Measurements from ENCODE around the gene ULK4.

Gene ULK4

GRCh38 chr3:41503998-41504623, 457.8 kb downstream of the ULK4 start:
- Histone ChIP-seq H3K4me1 (ENCODE audit: control insufficient read depth in 1 of 2, insufficient read depth in 1 of 2, low read depth in 1 of 2, low read length in 1 of 2) (no peaks in the 10 kb centered on the region), H3K9me3 (no peaks in the 10 kb centered on the region), H3K27me3 (no peaks in the 10 kb centered on the region), H3K27ac (no peak overlapping the region), H3K36me3 (no peaks in the 10 kb centered on the region), H3K4me3 (ENCODE audit: low read depth in 1 of 2, low read length in 1 of 2) (no peak overlapping the region)
- no peak for TF ChIP-seq CTCF (IDR thresholded peaks at IDR 0.05)

DNA sequence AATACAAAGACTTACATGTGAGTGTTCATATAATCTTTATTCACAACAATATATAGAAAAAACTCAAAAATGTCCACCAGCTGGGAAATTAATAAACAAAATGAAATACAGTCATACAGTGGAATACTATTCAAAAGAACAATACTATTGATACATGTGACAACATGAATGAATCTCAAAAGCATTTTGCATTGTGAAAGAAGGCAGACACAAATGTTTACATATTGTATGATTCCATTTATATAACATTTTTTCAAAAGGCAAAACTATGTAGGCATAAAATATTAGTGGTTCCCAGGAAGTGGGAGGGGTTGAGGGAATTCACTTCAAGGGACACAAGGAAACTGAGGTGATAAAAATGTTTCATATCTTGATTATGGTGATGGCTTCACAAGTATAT, 459.4 kb downstream of the ULK4 start:
- H3K27me3 ChIP-seq, result no peaks in the 10 kb centered on the region
- no peaks in the 10 kb centered on the region for H3K9me3 ChIP-seq
- H3K27ac ChIP-seq, result no peak overlapping the region
- no peak overlapping the region for H3K4me3 ChIP-seq (ENCODE audit: low read depth in 1 of 2, low read length in 1 of 2)
- H3K4me1 ChIP-seq (ENCODE audit: control insufficient read depth in 1 of 2, insufficient read depth in 1 of 2, low read depth in 1 of 2, low read length in 1 of 2), result no peaks in the 10 kb centered on the region
- TF ChIP-seq CTCF (IDR thresholded peaks at IDR 0.05), result no peak
- no peaks in the 10 kb centered on the region for H3K36me3 ChIP-seq

- Histone ChIP-seq H3K4me1 (ENCODE audit: control insufficient read depth in 1 of 2, insufficient read depth in 1 of 2, low read depth in 1 of 2, low read length in 1 of 2) (no peaks in the 10 kb centered on the region), H3K9me3 (no peaks in the 10 kb centered on the region), H3K27ac (no peak overlapping the region), H3K36me3 (no peaks in the 10 kb centered on the region), H3K27me3 (no peaks in the 10 kb centered on the region), H3K4me3 (ENCODE audit: low read depth in 1 of 2, low read length in 1 of 2) (no peak overlapping the region)
- no peak for TF ChIP-seq CTCF (IDR thresholded peaks at IDR 0.05)
These were observed 459.9 kb downstream of the ULK4 start for GRCh38 chr3:41502023-41502422.

GRCh38 chr3:41498847-41499246, 463.1 kb downstream of the ULK4 start:
- Histone ChIP-seq H3K36me3 (no peaks in the 10 kb centered on the region), H3K27me3 (no peaks in the 10 kb centered on the region), H3K27ac (no peak overlapping the region), H3K4me1 (ENCODE audit: control insufficient read depth in 1 of 2, insufficient read depth in 1 of 2, low read depth in 1 of 2, low read length in 1 of 2) (no peaks in the 10 kb centered on the region), H3K4me3 (ENCODE audit: low read depth in 1 of 2, low read length in 1 of 2) (no peak overlapping the region), H3K9me3 (no peaks in the 10 kb centered on the region)
- no peak for TF ChIP-seq CTCF (IDR thresholded peaks at IDR 0.05)

DNA sequence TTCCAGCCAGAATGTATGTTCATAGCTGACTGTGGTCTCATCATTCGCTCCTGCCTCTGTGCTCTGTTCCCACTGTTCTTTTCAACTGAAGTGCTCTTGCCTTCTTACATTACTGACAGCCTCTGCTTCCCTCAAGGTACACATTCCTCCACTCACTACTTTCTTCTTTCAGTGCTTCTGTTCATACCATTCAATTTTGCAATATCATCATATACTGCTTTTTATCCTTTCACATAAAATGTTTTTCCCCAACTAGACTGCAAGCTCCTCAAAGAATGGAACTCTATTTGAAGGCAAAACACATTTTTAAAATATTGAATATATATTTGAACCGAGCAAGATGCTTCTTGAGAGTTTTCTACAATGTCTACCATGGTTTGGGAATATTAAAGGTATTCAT, 471.5 kb downstream of the ULK4 start:
- H3K4me3 ChIP-seq (ENCODE audit: low read depth in 1 of 2, low read length in 1 of 2), result no peak overlapping the region
- no peaks in the 10 kb centered on the region for H3K9me3 ChIP-seq
- H3K36me3 ChIP-seq, result no peaks in the 10 kb centered on the region
- no peak for TF ChIP-seq CTCF (IDR thresholded peaks at IDR 0.05)
- no peaks in the 10 kb centered on the region for H3K27me3 ChIP-seq
- no peaks in the 10 kb centered on the region for H3K4me1 ChIP-seq (ENCODE audit: control insufficient read depth in 1 of 2, insufficient read depth in 1 of 2, low read depth in 1 of 2, low read length in 1 of 2)
- H3K27ac ChIP-seq, result no peak overlapping the region

GRCh38 chr3:41489231-41489630, 472.7 kb downstream of the ULK4 start:
- no peaks in the 10 kb centered on the region for H3K9me3 ChIP-seq
- H3K4me3 ChIP-seq (ENCODE audit: low read depth in 1 of 2, low read length in 1 of 2), result no peak overlapping the region
- H3K27me3 ChIP-seq, result no peaks in the 10 kb centered on the region
- no peak overlapping the region for H3K27ac ChIP-seq
- no peak for TF ChIP-seq CTCF (IDR thresholded peaks at IDR 0.05)
- H3K4me1 ChIP-seq (ENCODE audit: control insufficient read depth in 1 of 2, insufficient read depth in 1 of 2, low read depth in 1 of 2, low read length in 1 of 2), result no peaks in the 10 kb centered on the region
- no peaks in the 10 kb centered on the region for H3K36me3 ChIP-seq

Measured in neutrophil (primary cell).